Liver (tissue), 3 donors: ENCODE results near the gene PEAK3.

Experiments
- EGR1 ChIP-seq, 2 donors: IDR thresholded peaks; 2 replicates each; pipeline ENCODE4 v1.6.1; 2016 to 2018; ENCODE audit warnings: antibody characterized with exemption in 2 of 2, low read depth in 2 of 2
- TAF1 ChIP-seq: conservative IDR thresholded peaks from 2 replicates; pipeline ENCODE4 v1.6.1; 2016; ENCODE audit warnings: antibody characterized with exemption, mild to moderate bottlenecking
- YY1 ChIP-seq: IDR thresholded peaks from 2 replicates; pipeline ENCODE4 v1.6.1; 2016; ENCODE audit warnings: antibody characterized with exemption, mild to moderate bottlenecking
- TF ChIP-seq, protein P1 (sequence below): fragments of 150-350 bp; IDR thresholded peaks from 2 replicates; pipeline ENCODE4 v1.5.1; 2017; ENCODE audit warnings: improper control_type of control experiment, low read depth, low read length; ENCODE audit not compliant: missing input control
- donor health status: healthy.
- donor health status: healthy.

DNA sequence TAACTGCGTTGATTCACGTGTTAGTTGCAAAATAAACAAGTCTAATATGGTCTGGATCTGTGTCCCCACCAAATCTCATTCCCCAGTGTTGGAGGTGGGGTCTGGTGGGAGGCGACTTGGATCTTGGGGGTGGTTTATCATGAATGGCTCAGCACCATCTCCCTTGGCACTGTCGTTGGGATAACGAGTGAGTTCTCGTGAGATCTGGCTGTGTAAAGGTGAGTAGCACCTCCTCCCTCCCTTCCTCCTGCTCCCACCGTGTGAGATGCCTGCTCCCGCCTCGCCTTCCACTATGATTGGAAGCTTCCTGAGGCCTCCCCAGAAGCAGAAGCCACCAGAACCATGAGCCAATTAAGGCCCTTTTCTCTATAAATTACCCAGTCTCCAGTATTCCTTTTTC lies 4.8 kb downstream of the PEAK3 start:
- TF ChIP-seq, protein P1, sequence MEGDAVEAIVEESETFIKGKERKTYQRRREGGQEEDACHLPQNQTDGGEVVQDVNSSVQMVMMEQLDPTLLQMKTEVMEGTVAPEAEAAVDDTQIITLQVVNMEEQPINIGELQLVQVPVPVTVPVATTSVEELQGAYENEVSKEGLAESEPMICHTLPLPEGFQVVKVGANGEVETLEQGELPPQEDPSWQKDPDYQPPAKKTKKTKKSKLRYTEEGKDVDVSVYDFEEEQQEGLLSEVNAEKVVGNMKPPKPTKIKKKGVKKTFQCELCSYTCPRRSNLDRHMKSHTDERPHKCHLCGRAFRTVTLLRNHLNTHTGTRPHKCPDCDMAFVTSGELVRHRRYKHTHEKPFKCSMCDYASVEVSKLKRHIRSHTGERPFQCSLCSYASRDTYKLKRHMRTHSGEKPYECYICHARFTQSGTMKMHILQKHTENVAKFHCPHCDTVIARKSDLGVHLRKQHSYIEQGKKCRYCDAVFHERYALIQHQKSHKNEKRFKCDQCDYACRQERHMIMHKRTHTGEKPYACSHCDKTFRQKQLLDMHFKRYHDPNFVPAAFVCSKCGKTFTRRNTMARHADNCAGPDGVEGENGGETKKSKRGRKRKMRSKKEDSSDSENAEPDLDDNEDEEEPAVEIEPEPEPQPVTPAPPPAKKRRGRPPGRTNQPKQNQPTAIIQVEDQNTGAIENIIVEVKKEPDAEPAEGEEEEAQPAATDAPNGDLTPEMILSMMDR: no peak
- TF ChIP-seq TAF1 (no peak), YY1 (no peak), EGR1 (IDR thresholded peaks at IDR 0.05; ENCODE audit: low read depth in 2 of 2) (no peak)
